IMR-90 (cell line): Measurements from ENCODE around the gene CHPT1.
A peak's percentile ranks its signal among the peaks of the same experiment; 100 is the strongest.

Source experiments
- BHLHE40 ChIP-seq: fragments of 150-350 bp; IDR thresholded peaks from 2 replicates; pipeline ENCODE4 v1.6.1; 2016; ENCODE audit warnings: mild to moderate bottlenecking, low read depth, low read length
- CEBPB ChIP-seq: IDR thresholded peaks from 2 replicates; pipeline ENCODE4 v1.6.1; 2012; ENCODE audit warnings: low read depth, low read length, improper control_type of control experiment
- MAZ ChIP-seq: IDR thresholded peaks from 2 replicates; pipeline ENCODE4 v1.6.1; 2012; ENCODE audit warnings: low read depth, mild to moderate bottlenecking, low read length, improper control_type of control experiment, moderate library complexity, borderline replicate concordance
- MXI1 ChIP-seq: IDR thresholded peaks from 2 replicates; pipeline ENCODE4 v1.6.1; 2012; ENCODE audit warnings: low read depth, mild to moderate bottlenecking, low read length, moderate library complexity, borderline replicate concordance
- NFE2L2 ChIP-seq: fragments of 150-350 bp; IDR thresholded peaks from 2 replicates; pipeline ENCODE4 v1.6.1; 2016; ENCODE audit warnings: low read depth, mild to moderate bottlenecking, low read length
- POLR2A ChIP-seq: IDR thresholded peaks from 2 replicates; pipeline ENCODE4 v1.6.1; 2012; ENCODE audit warnings: mild to moderate bottlenecking, low read depth, low read length
- RAD21 ChIP-seq: IDR thresholded peaks from 2 replicates; pipeline ENCODE4 v1.6.1; 2012; ENCODE audit warnings: low read length, improper control_type of control experiment
- RCOR1 ChIP-seq: IDR thresholded peaks from 2 replicates; pipeline ENCODE4 v1.6.1; 2012; ENCODE audit warnings: mild to moderate bottlenecking, low read length, improper control_type of control experiment; ENCODE audit not compliant: insufficient replicate concordance
- RFX5 ChIP-seq: IDR thresholded peaks from 2 replicates; pipeline ENCODE4 v1.8.0; 2012; ENCODE audit warnings: low read depth, mild to moderate bottlenecking, low read length, moderate library complexity
- TF ChIP-seq, protein P1 (sequence below): conservative IDR thresholded peaks from 2 replicates; pipeline ENCODE4 v1.5.1; 2012; ENCODE audit warnings: mild to moderate bottlenecking, low read depth, low read length, improper control_type of control experiment
- TF ChIP-seq, protein P2 (sequence below): fragments of 150-350 bp; IDR thresholded peaks from 2 replicates; pipeline ENCODE4 v1.6.1; 2017; ENCODE audit warnings: mild to moderate bottlenecking, antibody characterized with exemption, low read length, low read depth

DNA sequence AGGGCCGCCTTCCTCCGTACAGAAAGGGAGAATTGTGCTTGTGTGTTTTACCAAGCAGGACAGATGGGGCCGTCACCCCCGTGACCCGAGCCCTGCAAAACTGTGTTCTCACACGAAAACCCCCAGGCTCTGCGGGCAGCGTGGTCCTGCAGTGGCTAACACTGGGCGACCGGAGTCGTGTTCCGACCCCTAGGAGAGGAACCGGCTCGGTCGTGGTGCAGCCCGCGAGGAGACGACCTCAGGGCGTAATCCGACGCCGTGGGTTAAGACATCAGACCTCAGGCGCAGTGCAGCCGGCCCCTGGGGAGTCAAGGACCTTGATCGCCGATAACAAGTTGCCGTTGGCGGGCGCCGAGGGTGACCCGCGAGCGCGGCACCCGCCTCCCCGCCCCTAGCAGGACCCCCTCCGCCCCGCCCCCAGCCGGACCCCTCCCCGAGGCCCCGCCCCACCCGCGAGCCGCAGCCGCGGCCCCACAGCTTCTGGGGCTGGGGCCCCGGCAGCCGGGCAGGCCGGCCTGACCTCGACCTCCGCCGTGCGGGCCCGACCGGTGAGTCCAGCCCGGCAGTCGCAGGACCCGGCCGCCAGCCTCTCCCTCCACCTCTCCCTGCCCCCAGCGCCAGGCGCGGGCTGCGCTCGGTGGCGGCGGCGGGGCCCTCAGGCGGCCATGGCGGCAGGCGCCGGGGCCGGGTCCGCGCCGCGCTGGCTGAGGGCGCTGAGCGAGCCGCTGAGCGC is at the start of gene CHPT1:
- no peak for TF ChIP-seq POLR2A
- TF ChIP-seq, protein P1, sequence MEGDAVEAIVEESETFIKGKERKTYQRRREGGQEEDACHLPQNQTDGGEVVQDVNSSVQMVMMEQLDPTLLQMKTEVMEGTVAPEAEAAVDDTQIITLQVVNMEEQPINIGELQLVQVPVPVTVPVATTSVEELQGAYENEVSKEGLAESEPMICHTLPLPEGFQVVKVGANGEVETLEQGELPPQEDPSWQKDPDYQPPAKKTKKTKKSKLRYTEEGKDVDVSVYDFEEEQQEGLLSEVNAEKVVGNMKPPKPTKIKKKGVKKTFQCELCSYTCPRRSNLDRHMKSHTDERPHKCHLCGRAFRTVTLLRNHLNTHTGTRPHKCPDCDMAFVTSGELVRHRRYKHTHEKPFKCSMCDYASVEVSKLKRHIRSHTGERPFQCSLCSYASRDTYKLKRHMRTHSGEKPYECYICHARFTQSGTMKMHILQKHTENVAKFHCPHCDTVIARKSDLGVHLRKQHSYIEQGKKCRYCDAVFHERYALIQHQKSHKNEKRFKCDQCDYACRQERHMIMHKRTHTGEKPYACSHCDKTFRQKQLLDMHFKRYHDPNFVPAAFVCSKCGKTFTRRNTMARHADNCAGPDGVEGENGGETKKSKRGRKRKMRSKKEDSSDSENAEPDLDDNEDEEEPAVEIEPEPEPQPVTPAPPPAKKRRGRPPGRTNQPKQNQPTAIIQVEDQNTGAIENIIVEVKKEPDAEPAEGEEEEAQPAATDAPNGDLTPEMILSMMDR = 0 out of 2 replicates have a peak, but pooled peaks have one; percentile 2
- TF ChIP-seq, protein P2, sequence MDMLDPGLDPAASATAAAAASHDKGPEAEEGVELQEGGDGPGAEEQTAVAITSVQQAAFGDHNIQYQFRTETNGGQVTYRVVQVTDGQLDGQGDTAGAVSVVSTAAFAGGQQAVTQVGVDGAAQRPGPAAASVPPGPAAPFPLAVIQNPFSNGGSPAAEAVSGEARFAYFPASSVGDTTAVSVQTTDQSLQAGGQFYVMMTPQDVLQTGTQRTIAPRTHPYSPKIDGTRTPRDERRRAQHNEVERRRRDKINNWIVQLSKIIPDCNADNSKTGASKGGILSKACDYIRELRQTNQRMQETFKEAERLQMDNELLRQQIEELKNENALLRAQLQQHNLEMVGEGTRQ = no peak
- no peak for TF ChIP-seq CEBPB
- no peak for TF ChIP-seq RCOR1
- TF ChIP-seq RAD21 = no peak
- no peak for TF ChIP-seq NFE2L2
- TF ChIP-seq MXI1 = no peak
- no peak for TF ChIP-seq BHLHE40
- TF ChIP-seq MAZ = peak; percentile 50; the same call in 1 of the 2 replicates
- no peak for TF ChIP-seq RFX5
